ENCODE results near the gene GXYLT1.
"Not testable (repeated sequence)": the region's sequence is repeated elsewhere in the genome, so short reads cannot be mapped to it uniquely, and the experiment has no call there.

GXYLT1 gene

GRCh38 chr12:42143452-42144157 lies 1.1 kb downstream of the GXYLT1 start:
- no peak for DNase-seq

GRCh38 chr12:42141981-42142606 lies 2.6 kb downstream of the GXYLT1 start:
- no peak for DNase-seq

DNA sequence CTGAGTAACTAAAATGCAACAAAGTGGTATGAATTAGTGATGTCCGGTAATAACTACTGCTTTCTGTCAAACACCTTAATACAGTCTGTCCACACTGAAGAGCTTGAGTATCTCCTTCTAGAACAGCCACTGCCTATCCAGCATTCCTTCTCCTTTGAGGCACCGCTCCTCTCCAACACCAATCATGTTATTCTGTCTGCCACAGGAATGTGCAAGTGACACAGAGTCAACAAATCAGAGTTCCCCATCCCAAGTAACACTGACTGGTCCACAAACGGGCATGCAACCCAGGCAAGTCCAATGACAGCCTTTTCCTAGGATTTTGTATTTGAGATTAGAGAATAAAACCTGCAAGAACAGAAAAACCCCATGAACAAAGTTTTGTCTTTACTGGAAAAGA lies 3.8 kb downstream of the GXYLT1 start:
- no peak for DNase-seq

- no peak for DNase-seq
Observed at GRCh38 chr12:42135259-42135814, 9.3 kb downstream of the GXYLT1 start.

DNA sequence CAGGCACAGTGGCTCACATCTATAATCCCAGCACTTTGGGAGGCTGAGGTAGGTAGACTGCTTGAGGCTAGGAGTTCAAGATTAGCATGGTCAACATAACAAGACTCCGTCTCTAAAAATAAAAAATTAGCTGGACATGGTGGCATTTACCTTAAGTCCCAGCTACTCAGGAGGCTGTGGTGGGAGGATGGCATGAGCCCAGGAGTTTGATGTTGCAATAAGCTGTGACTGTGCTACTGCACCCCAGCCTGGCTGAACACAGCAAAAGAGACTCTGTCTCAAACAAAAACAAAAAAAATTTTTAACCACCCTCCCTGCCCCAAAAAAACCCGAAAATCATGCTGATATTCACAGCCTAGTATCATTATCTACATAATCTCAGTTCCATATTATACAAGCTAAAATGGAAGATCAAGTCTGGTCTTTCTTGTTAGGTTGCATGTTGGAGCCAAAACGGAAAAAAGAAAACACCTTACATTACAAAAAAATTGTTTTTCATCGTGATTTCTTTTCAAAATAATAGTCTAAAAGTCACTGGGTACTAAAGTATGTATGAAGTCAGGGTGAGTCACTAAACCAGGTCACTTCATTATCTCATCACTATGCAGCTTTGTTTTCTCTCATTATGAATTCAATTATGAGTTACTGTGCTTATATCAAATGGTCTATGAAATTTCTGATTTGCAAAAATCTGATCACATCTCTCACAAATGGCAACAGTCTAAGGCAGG lies 13.8 kb downstream of the GXYLT1 start:
- DNase-seq: no peak

DNA sequence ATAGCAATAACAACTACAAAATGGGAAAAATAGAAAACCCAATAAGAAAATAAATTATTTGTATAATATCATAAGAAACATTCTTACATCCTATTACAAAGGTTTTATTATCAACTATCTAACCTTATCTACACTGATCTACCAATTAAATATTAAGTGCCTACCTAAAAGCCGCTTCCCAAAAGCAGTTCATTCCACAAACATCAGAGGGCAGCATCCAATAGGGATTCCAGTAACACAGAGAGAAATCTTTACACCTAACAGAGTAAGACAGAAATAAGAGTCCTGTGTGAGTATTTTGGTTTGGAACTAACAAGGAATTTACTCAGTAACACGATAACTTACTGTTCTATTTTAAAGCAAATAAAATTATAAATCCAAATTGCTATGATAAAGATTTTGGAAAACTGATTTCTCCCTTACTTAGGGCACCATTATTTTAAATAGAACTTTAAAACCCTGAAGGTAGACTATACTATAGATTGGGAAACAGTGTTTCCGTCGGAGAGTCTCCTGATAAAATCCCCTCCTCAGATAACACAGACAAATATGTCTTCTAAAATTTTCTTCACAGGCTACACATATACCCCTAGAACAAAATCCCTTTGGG lies 15.0 kb downstream of the GXYLT1 start:
- DNase-seq: no peak

- DNase-seq: no peak
Observed at GRCh38 chr12:42128888-42129287, 15.8 kb downstream of the GXYLT1 start.

- DNase-seq: no peak
Observed at GRCh38 chr12:42128327-42128726, 16.3 kb downstream of the GXYLT1 start.

DNA sequence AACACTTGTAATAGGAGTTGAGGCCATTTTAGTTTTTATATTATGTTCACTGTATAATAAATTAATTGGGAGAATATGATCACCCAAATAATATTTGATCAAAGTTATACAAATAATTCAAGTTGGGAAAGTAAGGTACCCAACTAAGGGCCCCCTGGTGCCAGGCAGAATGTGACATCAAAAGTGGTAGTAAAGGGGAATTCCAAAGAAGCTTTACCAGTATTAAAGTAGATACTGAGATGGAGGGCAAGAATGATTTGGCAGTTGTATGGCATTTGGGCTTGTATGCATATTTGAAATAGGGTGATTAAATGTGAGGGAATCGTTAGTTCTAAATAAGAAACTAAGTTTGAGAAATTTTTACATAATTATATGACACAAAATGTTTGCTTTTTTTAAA lies 17.7 kb downstream of the GXYLT1 start:
- DNase-seq: no peak

- no peak for DNase-seq
Observed at GRCh38 chr12:42125388-42125767, 19.3 kb downstream of the GXYLT1 start.

- no peak for DNase-seq
Observed at GRCh38 chr12:42124764-42125387, 19.8 kb downstream of the GXYLT1 start.

- no peak for DNase-seq
Observed at GRCh38 chr12:42119085-42119633, 25.5 kb downstream of the GXYLT1 start.

- no peak for DNase-seq
Observed at GRCh38 chr12:42118136-42118879, 26.4 kb downstream of the GXYLT1 start.

DNA sequence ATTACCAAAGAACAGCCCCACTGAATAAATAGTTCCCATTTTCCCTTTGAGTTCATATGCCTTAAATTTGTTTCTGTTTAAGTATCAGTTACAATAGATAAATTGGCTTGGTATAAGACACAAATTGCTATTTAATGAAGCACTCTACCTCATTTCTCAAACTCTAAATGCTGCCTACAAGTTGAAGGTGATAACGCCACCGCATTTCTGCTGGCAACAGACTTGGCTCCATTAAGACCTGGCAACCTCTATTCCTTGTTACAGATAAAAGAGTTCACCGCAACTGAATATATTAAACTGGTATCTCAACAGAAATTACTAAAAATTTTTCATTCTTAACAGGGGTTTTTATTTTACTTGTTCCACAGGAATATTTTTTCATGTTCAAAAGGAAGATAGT lies 35.6 kb downstream of the GXYLT1 start:
- no peak for DNase-seq

DNA sequence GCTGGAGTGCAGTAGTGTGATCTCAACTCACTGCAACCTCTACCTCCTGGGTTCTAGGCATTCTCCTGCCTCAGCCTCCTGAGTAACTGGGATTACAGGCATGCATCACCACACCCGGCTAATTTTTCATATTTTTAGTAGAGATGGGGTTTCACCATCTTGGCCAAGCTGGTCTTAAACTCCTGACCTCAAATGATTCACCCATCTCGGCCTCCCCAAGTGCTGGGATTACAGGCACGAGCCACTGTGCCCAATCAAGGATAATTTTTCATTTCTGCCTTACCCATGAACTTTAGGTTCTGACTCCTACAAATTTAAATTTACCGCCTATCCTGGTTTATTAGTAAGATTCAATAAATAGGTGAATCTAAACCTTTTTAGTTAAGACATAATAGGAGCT lies 37.9 kb downstream of the GXYLT1 start:
- not testable (repeated sequence) for DNase-seq

DNA sequence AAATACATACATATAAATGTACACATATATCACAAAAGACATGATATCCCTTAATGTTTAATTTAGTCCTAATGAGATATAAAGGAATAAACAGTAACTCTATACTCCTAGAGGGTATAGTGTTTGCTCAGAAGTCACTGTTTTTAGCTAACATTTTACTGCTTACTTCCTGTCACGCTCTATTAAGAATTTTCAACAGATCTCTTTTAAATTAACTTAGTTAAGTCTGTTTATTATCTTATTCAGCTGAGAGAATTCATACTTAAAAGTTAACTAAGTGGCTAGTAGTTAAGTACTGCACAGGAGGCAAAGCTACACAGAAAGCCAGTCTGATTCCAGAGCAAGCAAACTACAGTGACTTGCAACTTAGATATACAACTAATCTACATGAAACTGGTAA lies 39.9 kb downstream of the GXYLT1 start:
- DNase-seq: no peak

- DNase-seq: no peak
Observed at GRCh38 chr12:42104087-42104486, 40.6 kb downstream of the GXYLT1 start.

GRCh38 chr12:42103155-42103554 lies 41.5 kb downstream of the GXYLT1 start:
- no peak for DNase-seq

GRCh38 chr12:42102720-42103119 lies 42.0 kb downstream of the GXYLT1 start:
- no peak for DNase-seq

GRCh38 chr12:42099433-42099832 lies 45.2 kb downstream of the GXYLT1 start:
- no peak for DNase-seq

DNA sequence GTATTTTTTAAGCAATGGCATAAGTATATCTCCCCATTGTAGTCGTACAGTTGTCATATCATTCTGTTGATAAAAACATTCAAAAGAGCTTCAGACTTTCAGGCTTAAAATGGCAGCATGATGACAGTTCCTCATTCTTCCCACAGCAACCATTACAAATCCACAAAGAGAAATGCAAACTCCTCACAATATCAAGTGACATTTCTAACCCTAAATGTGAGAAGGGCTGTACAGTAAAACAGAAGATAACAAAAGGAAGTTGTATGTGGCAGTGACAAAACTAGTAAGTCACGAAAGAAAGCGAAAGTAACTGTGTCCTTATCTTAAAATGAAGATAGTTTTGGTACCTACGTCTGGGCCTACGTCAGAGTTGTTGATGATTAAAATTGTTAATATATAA lies 46.7 kb downstream of the GXYLT1 start:
- no peak for DNase-seq

DNA sequence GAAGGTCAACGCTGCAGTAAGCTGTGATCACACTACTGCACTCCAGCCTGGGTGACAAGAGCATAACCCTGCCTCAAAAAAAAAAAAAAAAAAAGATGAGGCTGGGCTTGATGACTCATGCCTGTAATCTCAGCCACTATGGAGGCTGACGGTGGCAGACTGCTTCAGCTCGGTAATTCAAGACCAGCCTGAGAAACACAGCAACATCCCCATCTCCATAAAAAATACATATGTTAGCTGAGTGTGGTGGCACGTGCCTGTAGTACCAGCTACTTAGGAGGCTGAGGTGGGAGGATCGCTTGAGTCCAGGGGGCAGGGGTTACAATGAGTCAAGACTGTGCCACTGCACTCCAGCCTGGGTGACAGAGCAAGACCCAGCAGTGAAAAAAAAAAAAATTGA lies 50.4 kb downstream of the GXYLT1 start:
- DNase-seq: no peak

Measured in cortex of kidney (tissue), 1 donor.